NCI-H128 (cell line): ENCODE data around the gene HEPHL1.
"Not testable (repeated sequence)": the region's sequence is repeated elsewhere in the genome, so short reads cannot be mapped to it uniquely, and the experiment has no call there.

Source experiments
- DNase-seq: peaks from one replicate; lab custom pipeline; 2025; ENCODE audit not compliant: unreplicated experiment; lab: John Stamatoyannopoulos, UW

Gene HEPHL1

GRCh38 chr11:94149431-94150017, 128.4 kb downstream of the HEPHL1 start:
- DNase-seq, result no peak

GRCh38 chr11:94150056-94150455, 128.9 kb downstream of the HEPHL1 start:
- DNase-seq, result no peak

- no peak for DNase-seq
These were observed 129.8 kb downstream of the HEPHL1 start for GRCh38 chr11:94150704-94151685.

GRCh38 chr11:94151903-94152677, 130.9 kb downstream of the HEPHL1 start:
- no peak for DNase-seq

- DNase-seq, result no peak
These were observed 131.5 kb downstream of the HEPHL1 start for GRCh38 chr11:94152678-94153065.

GRCh38 chr11:94153320-94153719, 132.2 kb downstream of the HEPHL1 start:
- no peak for DNase-seq

GRCh38 chr11:94154095-94154856, 133.1 kb downstream of the HEPHL1 start:
- no peak for DNase-seq

- not testable (repeated sequence) for DNase-seq
These were observed 136.2 kb downstream of the HEPHL1 start for GRCh38 chr11:94157339-94157738.
